Measurements from ENCODE around the gene BTBD2.
"Not testable (repeated sequence)": the region's sequence is repeated elsewhere in the genome, so short reads cannot be mapped to it uniquely, and the experiment has no call there.

Gene BTBD2

DNA sequence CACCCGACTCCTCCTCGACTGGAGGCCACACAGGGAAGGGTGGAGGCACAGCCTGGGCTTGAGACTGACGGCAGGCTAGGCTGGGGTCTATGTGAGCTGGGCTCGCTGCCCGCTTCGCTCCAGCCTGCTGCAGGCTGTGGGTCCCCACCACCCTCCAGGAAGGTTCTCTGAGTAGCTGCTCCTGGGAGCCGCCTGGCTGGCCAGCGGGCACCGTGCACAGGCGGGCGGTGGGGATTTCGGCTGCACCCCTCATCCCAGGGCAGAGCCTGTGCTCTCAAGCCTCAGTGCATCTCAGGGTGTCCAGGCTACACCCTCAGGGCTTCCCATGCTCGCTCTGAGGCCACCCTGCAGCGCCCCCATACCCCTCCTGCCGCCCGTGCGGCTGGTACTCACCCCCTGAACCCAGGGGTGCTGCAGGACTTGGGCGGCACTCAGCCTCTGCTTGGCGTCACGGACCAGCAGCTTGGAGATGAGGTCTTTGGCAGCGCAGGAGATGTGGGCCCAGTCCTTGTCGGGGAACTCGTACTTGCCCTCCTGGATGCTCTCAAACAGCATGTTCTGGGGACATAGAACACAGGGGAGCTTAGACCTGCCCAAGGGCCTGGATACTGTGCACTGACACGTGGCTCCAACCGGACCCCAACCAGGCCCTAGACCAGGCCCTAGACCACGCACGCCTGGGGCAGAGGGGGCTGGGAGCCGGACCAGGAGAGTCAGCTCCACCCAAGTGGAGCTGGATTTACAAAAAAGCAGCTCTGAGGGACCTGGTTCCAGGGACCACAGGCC, 25.3 kb upstream of the BTBD2 start:
- DNase-seq (ENCODE audit: extremely low read depth in 1 of 2, low read depth in 1 of 2): no peak

DNA sequence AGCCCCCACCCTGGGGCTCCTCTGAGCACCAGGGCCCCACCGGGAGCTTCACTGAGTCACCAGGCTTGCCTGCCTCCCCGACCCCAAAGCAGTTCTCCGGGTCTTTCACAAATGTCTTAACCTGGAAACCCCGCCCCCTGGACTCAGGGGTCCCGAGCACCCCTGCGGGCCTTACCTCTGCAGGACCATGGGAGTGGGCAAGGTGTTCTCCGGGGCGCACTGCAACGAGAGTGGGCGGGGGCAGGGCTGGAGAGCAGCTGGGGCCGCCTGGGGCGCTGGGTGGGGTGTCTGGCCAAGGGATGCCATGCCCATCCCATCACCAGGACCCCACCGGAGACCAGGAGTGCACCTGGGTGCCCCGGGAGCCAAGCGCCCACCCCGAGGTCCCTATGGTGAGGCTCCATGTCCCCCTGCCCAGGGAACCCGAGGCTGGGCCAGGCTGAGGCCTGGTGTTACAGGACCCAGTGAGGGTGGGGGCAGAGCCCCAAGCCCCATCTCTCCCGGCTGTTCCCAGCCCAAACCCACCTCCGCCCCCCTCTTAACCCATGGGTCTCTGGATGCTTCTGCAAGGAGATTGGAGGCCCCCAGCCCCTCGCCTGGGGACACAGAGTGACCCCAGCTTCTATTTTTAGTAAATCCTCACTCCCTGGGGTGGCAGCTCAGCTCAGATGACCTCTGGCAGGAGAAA, 24.6 kb upstream of the BTBD2 start:
- no peak for DNase-seq (ENCODE audit: extremely low read depth in 1 of 2, low read depth in 1 of 2)

DNA sequence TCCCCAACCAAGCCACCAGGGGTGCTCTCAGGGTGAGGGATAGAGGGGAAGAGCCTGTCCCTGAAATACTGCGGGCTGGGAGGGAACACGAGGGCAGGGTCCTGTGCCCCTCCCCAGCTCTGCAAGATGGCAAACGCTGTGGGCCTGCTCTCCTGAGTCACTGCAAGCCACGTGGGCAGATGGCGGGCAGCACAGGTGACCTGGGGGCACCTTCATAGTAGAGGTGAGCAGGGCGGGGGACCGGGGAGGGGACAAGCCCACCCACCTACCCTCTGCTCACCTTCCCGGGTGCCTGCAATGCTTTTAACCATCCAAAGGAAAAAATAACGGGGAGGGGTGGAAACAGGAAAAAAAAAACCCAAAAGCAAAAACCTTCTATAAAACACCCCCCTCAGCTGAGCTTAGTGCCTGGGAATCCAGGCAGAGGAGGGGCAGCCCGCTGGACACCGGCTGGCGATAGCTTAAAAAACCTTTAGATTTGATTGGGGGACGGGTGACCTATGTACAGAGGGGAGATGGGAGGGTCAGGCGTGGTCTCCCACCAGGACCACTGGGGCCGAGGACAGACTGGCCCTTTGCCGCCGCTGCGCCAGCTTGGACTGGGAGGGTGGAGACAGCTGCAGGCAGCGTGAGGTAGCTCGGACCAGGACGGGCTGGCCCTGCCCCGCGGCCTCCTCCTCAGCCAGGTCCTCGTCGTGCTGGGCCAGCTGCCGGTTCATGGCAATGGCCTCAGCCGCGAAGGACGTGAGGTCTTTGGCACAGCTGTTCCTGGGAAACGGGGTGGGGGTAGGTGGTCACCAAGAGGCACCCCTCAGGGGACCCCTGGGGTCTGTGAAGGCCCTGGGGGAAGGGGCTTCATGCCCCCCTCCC, 23.8 kb upstream of the BTBD2 start:
- DNase-seq (ENCODE audit: extremely low read depth in 1 of 2, low read depth in 1 of 2): no peak

DNA sequence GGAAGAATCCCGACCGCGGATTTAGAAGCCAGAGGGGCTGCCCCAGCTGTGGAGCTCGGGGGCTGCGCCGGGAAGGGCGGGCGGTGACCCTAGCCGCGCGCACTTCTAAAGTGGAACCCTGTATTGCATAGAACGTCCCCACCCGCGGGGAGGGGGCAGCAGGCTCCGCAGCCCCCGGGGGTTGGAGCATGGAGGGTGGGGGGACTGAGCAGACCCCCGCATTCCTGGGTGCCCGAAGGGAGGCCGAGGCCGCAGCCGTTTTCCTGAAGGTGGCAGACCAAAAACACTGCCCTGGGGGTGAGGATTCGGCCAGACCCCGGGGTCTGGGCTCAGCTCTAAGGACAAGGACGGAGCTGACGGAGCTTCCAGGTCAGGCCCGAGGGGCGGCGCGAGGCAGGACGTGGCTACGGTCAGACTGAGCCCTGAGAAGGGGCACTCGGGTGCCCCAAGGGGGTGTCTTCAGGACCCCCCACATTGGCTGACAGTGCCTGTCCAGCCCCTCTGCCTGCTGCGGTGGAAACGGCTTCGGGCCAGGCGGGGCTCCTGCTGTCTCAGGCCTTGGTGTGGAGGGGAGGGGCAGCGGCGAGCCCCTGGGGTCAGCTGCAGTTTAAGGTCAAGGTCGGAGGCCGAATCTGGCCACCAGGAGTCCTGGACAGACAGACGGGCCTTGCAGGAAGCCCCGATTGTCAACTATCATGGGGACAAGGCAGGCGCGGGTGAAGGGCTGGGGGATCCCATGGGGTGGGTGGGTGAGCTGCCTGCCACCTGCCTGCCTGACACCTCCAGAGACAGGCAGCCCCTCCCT, 23.0 kb upstream of the BTBD2 start:
- DNase-seq (ENCODE audit: extremely low read depth in 1 of 2, low read depth in 1 of 2): no peak

- DNase-seq (ENCODE audit: extremely low read depth in 1 of 2, low read depth in 1 of 2): no peak
Measured at GRCh38 chr19:2037651-2038255, 22.2 kb upstream of the BTBD2 start.

- no peak for DNase-seq (ENCODE audit: extremely low read depth in 1 of 2, low read depth in 1 of 2)
Measured at GRCh38 chr19:2036424-2036823, 20.9 kb upstream of the BTBD2 start.

DNA sequence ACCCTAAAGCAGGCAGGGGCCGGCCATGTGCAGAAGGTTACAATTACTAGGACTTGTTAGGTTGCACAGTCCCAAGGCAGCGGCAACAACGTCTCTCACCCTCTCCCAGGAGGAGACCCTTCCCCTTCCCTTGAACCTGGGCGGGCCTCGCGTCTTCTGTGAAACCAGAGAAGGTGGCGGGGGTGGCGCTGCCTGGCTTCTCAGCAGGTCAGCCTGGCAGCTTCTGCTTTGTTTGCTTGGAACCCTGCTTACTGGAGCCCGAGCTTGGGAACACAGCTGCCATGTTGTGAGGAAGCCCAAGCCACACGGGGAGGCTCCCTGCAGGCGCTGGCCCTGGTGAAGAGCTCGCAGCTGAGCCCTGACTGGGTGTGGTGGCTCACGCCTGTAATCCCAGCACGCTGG, 20.1 kb upstream of the BTBD2 start:
- no peak for DNase-seq (ENCODE audit: extremely low read depth in 1 of 2, low read depth in 1 of 2)

DNA sequence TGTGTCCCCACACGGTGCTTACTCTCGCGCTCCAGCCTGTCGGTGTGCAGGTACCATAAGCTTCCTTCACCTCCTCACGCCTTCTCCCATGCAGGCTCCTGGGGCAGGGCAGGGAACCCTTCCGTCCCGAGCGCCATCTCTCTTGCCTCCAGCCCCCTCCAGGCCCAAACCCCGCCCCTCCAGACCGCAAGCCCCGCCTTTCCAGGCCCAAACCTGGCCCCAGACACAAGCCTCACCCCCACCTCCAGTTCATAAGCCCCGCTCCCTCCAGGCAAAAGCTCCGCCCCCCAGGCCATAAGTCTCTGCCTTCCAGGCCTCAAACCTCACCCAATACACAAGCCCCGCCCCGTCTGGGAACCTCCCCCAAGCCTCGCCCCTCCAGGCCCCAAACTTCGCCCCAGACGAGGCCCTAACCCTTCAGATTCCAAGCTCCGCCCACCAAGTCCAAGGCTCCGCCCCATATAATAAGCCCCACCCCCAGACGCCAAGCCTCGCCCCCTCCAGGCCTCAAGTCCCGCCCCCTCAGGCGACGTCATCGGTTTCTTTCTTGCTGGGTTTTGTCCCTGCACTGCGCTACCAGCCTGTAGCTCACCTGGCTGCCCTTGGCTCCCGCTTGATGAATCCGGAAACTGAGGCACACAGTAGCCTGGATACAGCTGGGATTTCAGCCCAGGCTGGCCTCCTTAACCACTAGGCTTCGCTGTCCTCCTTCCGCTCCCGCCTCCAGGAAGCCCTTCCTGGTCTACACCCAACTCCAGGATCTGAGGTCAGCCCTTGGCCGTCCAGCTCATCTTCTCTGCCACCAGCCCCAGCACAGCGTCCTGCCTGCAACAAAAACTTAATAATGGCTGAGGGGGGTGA, 19.4 kb upstream of the BTBD2 start:
- DNase-seq (ENCODE audit: extremely low read depth in 1 of 2, low read depth in 1 of 2): peak in 1 of 2 donors; percentile 57

GRCh38 chr19:2034253-2034652, 18.7 kb upstream of the BTBD2 start:
- not testable (repeated sequence) for DNase-seq (ENCODE audit: extremely low read depth in 1 of 2, low read depth in 1 of 2)

- no peak for DNase-seq (ENCODE audit: extremely low read depth in 1 of 2, low read depth in 1 of 2)
Measured at GRCh38 chr19:2033825-2034159, 18.3 kb upstream of the BTBD2 start.

DNA sequence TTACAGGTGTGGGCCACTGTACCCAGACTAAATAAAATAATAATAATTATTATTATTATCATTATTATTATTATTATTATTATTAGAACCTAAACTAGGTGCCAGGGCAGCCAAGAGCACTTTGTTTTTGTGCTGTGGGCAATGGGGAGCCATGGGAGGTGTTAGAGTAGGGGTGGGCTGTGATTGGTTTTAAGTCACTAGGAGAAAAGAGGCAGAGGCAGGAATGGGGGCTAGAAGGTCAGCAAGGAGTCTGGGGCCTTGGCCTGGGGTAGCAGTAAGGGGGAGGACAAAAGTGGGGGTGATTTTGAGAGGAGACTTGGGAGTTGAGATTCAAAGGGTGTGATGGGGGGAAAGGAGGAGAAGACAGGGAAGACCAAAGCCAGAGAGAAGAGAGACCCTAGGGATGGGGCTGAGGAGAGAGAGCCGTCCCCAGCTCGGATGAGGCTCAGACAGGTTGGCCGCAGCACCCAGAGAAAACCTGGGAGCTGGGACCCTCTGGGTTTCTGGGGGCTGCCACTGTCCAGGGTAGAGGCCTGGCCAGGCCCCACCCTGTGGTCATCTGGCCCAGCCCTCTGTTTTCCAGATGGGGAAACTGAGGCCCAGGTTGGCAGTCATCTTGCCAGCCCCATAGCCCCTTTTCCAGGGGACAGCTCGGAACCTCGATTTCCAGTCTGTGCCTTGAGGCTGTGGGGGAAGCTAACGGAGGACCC, 17.8 kb upstream of the BTBD2 start:
- DNase-seq (ENCODE audit: extremely low read depth in 1 of 2, low read depth in 1 of 2): no peak

DNA sequence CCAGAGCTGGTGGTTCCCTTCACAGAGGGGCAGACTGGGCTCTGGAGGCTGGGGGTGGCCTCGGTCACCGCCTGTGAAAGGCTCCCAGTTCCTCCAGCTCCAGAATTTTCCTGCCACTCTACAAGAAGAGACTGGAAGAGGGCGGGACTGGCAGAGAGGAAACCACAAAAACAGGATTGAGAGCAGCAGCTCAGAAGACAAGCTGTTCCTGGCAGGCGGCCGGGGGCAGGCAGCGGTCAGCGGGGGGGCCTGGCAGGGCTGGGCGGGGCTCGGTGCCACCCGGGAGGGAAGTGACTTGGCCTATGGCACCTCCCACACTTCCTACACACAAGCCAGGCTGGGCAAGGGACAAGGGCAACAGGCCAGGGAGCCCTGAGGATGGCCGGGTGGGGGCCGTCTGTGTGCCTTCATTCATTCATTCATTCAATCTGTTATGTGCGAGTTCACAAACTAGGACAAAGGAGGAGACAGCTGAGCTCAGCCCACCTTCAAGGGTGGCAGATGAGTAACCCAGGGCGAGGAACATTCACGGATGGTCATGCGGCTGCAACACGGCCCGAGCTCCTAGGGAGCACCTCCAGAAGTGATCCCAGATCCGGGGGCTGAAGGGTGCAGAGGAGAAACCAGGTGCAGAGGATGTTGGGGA, 16.9 kb upstream of the BTBD2 start:
- DNase-seq (ENCODE audit: extremely low read depth in 1 of 2, low read depth in 1 of 2): no peak

- DNase-seq (ENCODE audit: extremely low read depth in 1 of 2, low read depth in 1 of 2): no peak
Measured at GRCh38 chr19:2027361-2027760, 11.8 kb upstream of the BTBD2 start.

DNA sequence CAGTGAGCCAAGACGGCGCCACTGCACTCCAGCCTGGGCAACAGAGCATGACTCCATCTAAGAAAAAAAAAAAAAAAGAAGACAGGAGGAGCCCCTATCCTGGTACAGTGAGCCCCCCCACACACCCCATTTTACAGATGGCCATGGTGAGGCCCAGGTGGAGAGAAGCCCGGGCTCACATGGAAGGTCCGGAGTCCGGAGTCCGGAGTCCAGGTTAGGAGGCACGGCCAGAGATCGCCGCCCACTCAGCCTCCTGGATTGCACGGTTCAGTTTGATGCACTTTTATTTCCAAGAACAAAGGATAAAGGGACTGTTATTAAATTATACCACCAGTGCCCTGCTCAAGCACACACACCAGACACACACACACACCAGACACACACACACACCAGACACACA, 11.3 kb upstream of the BTBD2 start:
- DNase-seq (ENCODE audit: extremely low read depth in 1 of 2, low read depth in 1 of 2): no peak

DNA sequence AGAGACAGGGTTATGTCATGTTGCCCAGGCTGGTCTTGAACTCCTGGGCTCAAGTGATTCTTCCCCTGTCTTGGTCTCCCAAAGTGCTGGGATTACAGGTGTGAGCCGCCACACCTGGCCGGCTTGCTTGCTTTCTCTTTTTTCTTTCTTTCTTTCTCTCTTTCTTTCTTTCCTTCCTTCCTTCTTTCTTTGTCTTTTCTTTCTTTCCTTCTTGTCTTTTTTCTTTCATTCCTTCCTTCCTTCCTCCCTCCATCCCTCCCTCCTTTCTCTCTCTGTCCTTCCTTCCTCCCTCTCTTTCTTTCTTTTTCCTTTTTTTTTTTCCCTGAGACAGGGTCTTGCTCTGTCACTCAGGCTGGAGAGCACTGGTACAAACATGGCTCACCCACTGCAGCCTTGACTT, 6.8 kb upstream of the BTBD2 start:
- no peak for DNase-seq (ENCODE audit: extremely low read depth in 1 of 2, low read depth in 1 of 2)

DNA sequence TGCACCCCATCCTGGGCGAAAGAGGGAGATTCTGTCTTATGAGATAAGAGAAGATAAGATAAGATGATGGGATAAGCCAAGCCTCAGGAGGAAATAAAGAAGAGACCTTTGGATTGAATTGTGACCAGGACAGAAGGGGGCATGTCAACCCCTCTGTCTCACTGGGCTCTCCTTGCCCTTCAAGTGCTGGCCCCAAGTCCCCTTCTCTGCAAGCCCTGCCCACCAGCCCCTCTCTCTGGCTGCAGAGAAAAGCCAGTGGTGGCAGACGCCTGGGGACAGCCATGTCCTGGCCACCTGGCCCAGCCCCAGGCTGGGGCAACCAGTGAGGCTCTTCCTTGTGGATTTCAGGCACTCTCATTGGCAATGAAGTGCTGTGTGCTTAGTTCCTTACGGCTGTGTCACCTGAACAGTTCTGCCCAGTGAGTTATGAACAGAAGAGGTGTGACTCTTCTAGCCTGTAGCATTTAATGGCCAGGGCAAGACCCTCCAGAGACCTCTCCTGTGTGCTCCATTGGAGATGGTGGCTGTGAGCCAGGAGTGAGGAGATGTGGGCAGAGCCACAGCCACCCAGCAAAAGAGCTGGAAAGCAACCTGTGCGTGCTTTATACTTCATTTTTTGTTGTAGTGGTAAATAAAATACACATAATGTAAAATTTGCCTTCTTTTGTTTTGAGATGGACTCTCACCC, 6.1 kb upstream of the BTBD2 start:
- no peak for DNase-seq (ENCODE audit: extremely low read depth in 1 of 2, low read depth in 1 of 2)

DNA sequence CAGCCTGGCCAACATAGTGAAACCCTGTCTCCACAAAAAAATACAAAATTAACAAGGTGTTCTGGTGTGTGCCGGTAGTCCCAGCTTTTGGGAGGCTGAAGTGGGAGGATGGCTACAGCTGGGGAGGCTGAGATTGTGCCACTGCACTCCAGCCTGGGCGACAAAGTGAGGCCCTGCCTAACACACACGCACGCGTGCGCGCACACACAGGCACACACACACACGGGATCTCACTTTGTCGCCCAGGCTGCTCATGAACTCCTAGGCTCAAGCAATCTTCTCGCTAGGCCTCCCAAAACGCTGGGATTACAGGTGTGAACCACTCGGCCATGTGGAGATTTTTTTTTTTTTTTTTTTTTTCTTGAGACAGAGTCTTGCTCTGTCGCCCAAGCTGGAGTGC, 3.2 kb upstream of the BTBD2 start:
- no peak for DNase-seq (ENCODE audit: extremely low read depth in 1 of 2, low read depth in 1 of 2)
